Muscle of leg (tissue), 16 donors: ENCODE data around the gene NOL9. TPM values are rescaled to one million over a fixed set of nuclear protein-coding genes. Genes with fewer than 3 reads are reported as not detected.
"Not testable (repeated sequence)": the region's sequence is repeated elsewhere in the genome, so short reads cannot be mapped to it uniquely, and the experiment has no call there.

ENCODE experiments used
- DNase-seq: peaks from one replicate; pipeline ENCODE4 v3.0.0; 2013
- H3K27ac ChIP-seq: one replicate; pipeline ENCODE4 v1.5.1; 2013; ENCODE audit warnings: mild to moderate bottlenecking, low read length, control low read depth
- H3K27me3 ChIP-seq: one replicate; pipeline ENCODE4 v1.6.1; 2013; ENCODE audit warnings: low read length; ENCODE audit not compliant: control insufficient read depth, insufficient read depth
- H3K36me3 ChIP-seq: one replicate; pipeline ENCODE4 v1.6.1; 2013; ENCODE audit warnings: low read length; ENCODE audit not compliant: control insufficient read depth, insufficient read depth
- H3K4me1 ChIP-seq: one replicate; pipeline ENCODE4 v1.6.1; 2013; ENCODE audit warnings: low read length; ENCODE audit not compliant: control insufficient read depth, insufficient read depth
- H3K4me3 ChIP-seq: one replicate; pipeline ENCODE4 v1.5.1; 2013; ENCODE audit warnings: low read length, control low read depth
- H3K9me3 ChIP-seq: replicated peaks from 2 replicates; pipeline ENCODE4 v1.6.1; 2013; ENCODE audit warnings: low read depth, low read length; ENCODE audit not compliant: control insufficient read depth
- WGBS: methylation state at CpG from one replicate; pipeline ENCODE4 v1.1.5; 2013; ENCODE audit warnings: missing lambda C conversion rate; ENCODE audit not compliant: insufficient coverage; 5-methylcytosine and 5-hydroxymethylcytosine counted together
- long read RNA-seq, 11 donors: transcript quantifications; one replicate each; lab custom pipeline, GENCODE V29; 2026
- polyA plus RNA-seq, 8 donors: library from polyadenylated mRNA; unstranded; fragments of 120-200 nt; gene quantifications; one replicate each; pipeline versions ENCODE4 v1.2.1 to v1.2.3, GENCODE V29; 2013; ENCODE audit warnings: inconsistent platforms in 1 of 8, low replicate concordance in 1 of 8; ENCODE audit not compliant: insufficient read length in 8 of 8, insufficient read depth in 1 of 8
- total RNA-seq: library from RNA; stranded (reverse); fragments of 120-200 nt; gene quantifications from one replicate; pipeline ENCODE4 v1.2.4, GENCODE V29; 2013

NOL9 gene
- total RNA-seq (16.6 TPM), polyA plus RNA-seq (10 to 100 TPM in 7 of 8 donors, 1 to 10 TPM in 1; 10.0 to 19.1 (median 12.9) TPM)
- long read RNA-seq, donor 1: 0 reads
- long read RNA-seq, donor 2: 0 reads
- long read RNA-seq, donor 3, full-length matches to known transcripts: 1 of 7 reads
- long read RNA-seq, donor 3, partial matches to known transcripts: 6 of 7 reads
- long read RNA-seq, donor 3, other reads (novel, unspliced or antisense): 0 of 7 reads
- long read RNA-seq, donor 4: 0 reads
- long read RNA-seq, donor 5, full-length matches to known transcripts: 1 of 1 reads
- long read RNA-seq, donor 5, partial matches to known transcripts: 0 of 1 reads
- long read RNA-seq, donor 5, other reads (novel, unspliced or antisense): 0 of 1 reads
- long read RNA-seq, donor 6: 0 reads
- long read RNA-seq, donor 7, full-length matches to known transcripts: 1 of 10 reads
- long read RNA-seq, donor 7, partial matches to known transcripts: 9 of 10 reads
- long read RNA-seq, donor 7, other reads (novel, unspliced or antisense): 0 of 10 reads
- long read RNA-seq, donor 8: 0 reads
- long read RNA-seq, donor 9: 0 reads
- long read RNA-seq, donor 10, full-length matches to known transcripts: 2 of 2 reads
- long read RNA-seq, donor 10, partial matches to known transcripts: 0 of 2 reads
- long read RNA-seq, donor 10, other reads (novel, unspliced or antisense): 0 of 2 reads
- long read RNA-seq, donor 11: 0 reads

GRCh38 chr1:6554031-6554906 is at the start of gene NOL9:
TSS of gene NOL9 (minus strand) at chr1:6554513. CDS start at chr1:6554502, 11 bp downstream.
- no peaks in the 10 kb centered on the region for H3K27me3 ChIP-seq
- peaks cover 12% of the 10 kb centered on the region for H3K36me3 ChIP-seq
- H3K27ac ChIP-seq: peak within 1 kb of the TSS; percentile 86
- WGBS: 3% methylated on average over 86 of the region's 87 CpGs
- H3K4me3 ChIP-seq: peak within 1 kb of the TSS; percentile 82
- H3K4me1 ChIP-seq: peaks cover 24% of the 10 kb centered on the region
- peak; percentile 97 for DNase-seq
- H3K9me3 ChIP-seq: no peaks in the 10 kb centered on the region

- peak overlapping the region; percentile 99 for H3K27ac ChIP-seq
- WGBS: 0% methylated on average over 17 of the region's 36 CpGs
- peak; percentile 95 for DNase-seq
- peak overlapping the region; percentile 86 for H3K4me3 ChIP-seq
- no peaks in the 10 kb centered on the region for H3K9me3 ChIP-seq
- no peaks in the 10 kb centered on the region for H3K27me3 ChIP-seq
- peaks cover 50% of the 10 kb centered on the region for H3K4me1 ChIP-seq
- H3K36me3 ChIP-seq: peaks cover 10% of the 10 kb centered on the region
These were observed 49.1 kb upstream of the NOL9 start for GRCh38 chr1:6603238-6603914.

DNA sequence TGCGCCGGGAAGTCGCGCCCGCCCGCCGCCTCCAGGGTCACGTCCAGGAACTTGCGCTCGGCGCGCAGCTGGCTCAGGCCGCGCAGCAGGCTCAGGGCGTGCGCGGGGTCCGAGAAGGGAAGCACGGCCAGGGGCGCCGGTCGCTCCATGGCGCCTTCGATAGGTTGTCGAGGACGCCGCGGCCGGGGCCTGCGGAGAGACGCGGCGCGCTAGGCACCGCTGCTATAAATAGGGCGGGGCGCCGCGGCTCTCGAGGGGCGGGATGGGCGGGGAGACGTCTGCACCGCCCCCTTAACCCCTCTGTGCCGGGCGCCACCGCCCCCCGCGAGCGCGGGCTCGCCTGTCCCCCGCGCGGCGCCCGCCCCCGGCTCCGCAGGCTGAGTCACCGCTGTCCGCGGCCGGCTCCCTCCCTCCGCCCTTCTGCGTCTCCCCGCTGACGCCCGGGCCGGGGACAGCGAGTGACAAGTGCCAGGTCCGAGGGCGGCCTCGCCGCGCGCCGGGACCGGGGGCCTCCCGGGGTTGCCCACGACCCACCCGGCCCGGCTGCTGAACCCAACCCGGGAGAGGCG is 48.4 kb upstream of the NOL9 start, which contains the start of gene KLHL21:
Gene KLHL21 (minus strand): TSS at position 201 of the 569 bp plus-strand sequence. CDS start 52 bp downstream, at position 149.
- Histone ChIP-seq H3K9me3 (no peaks in the 10 kb centered on the region), H3K36me3 (peaks cover 16% of the 10 kb centered on the region), H3K4me3 (peak within 1 kb of the TSS; percentile 86), H3K27ac (peak within 1 kb of the TSS; percentile 99), H3K4me1 (peaks cover 54% of the 10 kb centered on the region), H3K27me3 (no peaks in the 10 kb centered on the region)
- WGBS: under 1% methylated on average over 75 of the region's 84 CpGs
- DNase-seq: peak; percentile 96

DNA sequence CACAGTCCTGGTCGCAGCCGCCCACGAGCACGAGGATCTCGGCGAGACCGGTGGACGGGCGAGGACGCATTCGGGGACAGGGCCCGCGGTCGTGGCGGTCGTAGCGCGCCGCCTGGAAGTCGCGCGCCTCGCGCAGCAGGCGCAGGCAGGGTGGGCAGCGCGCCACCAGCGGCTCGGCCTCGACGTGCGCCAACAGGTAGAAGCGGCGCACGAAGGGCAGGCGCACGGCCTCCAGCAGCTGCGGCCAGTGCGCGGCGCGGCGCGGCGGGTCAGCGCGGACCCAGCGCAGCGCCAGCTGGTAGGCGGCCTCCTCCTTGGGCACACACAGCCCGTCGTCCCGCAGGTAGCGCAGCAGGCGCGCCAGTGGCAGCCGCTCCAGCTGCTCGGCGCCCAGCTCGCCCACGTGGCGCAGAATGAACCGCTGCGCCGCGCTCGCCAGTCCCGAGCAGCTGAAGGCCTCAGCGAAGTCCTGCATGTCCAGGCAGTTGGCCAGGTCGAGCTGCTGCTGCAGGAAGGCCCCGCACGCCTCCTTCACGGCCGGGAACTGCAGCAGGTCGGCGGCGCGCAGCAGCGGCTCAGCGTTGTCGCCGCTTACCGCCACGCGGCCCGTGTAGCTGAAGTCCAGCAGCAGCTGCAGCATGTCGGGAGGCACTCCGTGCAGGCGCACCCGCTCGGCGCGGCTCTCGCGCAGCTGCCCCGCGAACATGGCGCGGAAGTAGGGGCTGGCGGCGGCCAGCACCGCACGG is 47.8 kb upstream of the NOL9 start:
- no peaks in the 10 kb centered on the region for H3K9me3 ChIP-seq
- under 1% methylated on average over 103 of the region's 103 CpGs for WGBS
- no peaks in the 10 kb centered on the region for H3K27me3 ChIP-seq
- H3K4me1 ChIP-seq: peaks cover 60% of the 10 kb centered on the region
- H3K4me3 ChIP-seq: peak overlapping the region; percentile 86
- H3K36me3 ChIP-seq: peaks cover 23% of the 10 kb centered on the region
- DNase-seq: peak; percentile 81
- peak overlapping the region; percentile 93 for H3K27ac ChIP-seq

DNA sequence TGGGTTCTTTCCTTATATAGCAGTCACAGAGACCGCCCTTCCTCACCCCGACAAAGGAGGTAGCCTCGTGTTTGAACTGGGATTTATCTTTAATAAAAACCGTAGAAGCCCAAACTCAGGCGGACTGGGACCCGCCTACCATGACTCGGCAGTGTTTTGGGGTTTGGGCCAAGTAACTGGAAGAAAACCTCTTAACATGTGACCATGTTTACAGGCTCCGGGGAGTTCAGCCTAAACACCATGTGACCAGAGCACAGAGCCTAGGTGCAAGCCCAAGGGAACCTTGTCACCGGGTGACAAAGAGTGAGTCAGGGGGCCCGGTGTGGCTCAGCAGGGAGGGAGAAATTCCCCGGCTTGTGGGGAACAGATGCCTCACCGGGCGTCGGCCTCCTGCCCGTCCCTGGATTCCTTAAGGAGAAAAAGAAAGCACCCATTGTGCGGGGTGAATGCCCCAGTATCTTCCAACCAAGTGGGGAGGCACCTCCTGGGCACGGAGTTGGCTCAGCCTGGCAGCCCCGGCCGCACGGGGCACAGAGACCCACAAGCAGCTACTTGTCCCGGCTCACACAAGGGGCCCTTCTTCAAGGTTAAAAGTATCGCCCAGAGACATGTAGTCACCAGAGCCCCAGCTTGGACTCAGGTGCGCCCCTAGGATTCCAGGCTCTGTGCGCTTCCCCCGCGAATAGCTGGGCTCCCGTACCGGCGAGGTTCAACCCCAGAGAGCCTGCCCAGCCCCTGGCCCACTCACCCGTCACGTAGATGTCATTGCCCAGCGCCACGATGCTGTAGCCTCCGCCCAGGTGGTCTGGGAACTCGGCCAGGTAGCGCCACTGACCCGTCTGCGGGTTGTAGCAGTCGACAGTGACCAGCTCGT is 47.0 kb upstream of the NOL9 start:
- H3K4me3 ChIP-seq: peak overlapping the region; percentile 86
- WGBS: under 1% methylated on average over 37 of the region's 40 CpGs
- H3K36me3 ChIP-seq: peaks cover 31% of the 10 kb centered on the region
- H3K9me3 ChIP-seq: no peaks in the 10 kb centered on the region
- peaks cover 66% of the 10 kb centered on the region for H3K4me1 ChIP-seq
- DNase-seq: peak; percentile 89
- no peaks in the 10 kb centered on the region for H3K27me3 ChIP-seq
- peak overlapping the region; percentile 93 for H3K27ac ChIP-seq

- no peaks in the 10 kb centered on the region for H3K27me3 ChIP-seq
- peaks cover 62% of the 10 kb centered on the region for H3K4me1 ChIP-seq
- peak overlapping the region; percentile 93 for H3K27ac ChIP-seq
- no peaks in the 10 kb centered on the region for H3K9me3 ChIP-seq
- DNase-seq: peak; percentile 57
- peak overlapping the region; percentile 86 for H3K4me3 ChIP-seq
- peaks cover 38% of the 10 kb centered on the region for H3K36me3 ChIP-seq
- WGBS: 25% methylated on average over 8 of the region's 10 CpGs
These were observed 46.2 kb upstream of the NOL9 start for GRCh38 chr1:6600410-6601048.

GRCh38 chr1:6599991-6600390 is 45.7 kb upstream of the NOL9 start:
- Histone ChIP-seq H3K36me3 (peaks cover 44% of the 10 kb centered on the region), H3K27ac (peak overlapping the region; percentile 93)

More at GRCh38 chr1:6599991-6600390, 45.7 kb upstream of the NOL9 start:
- H3K4me1 ChIP-seq: peaks cover 62% of the 10 kb centered on the region
- WGBS: 60% methylated on average over 2 of the region's 8 CpGs
- H3K27me3 ChIP-seq, DNase-seq, H3K9me3 ChIP-seq: not testable (repeated sequence)
- H3K4me3 ChIP-seq: peak overlapping the region; percentile 86
